HAP-1 (cell line): ENCODE measurements around the gene CENPV.
A peak's percentile ranks its signal among the peaks of the same experiment; 100 is the strongest.
"Not testable (repeated sequence)": the region's sequence is repeated elsewhere in the genome, so short reads cannot be mapped to it uniquely, and the experiment has no call there.

Source experiments
- DNase-seq, 2 experiments: peaks; one replicate each; pipeline ENCODE4 v3.0.0-alpha.2; 2016 to 2020; ENCODE audit warnings: low spot score in 2 of 2
- H3K27me3 ChIP-seq: fragments of 250-450 bp; sonication (Bioruptor Pico); 2 replicates; pipeline ENCODE4 v1.5.1; 2020; ENCODE audit warnings: low read depth, mild to moderate bottlenecking, moderate library complexity
- H3K36me3 ChIP-seq: fragments of 250-450 bp; sonication (Bioruptor Pico); replicated peaks from 2 replicates; pipeline ENCODE4 v1.5.1; 2020; ENCODE audit warnings: mild to moderate bottlenecking
- H3K4me1 ChIP-seq: fragments of 250-450 bp; sonication (Bioruptor Pico); 2 replicates; pipeline ENCODE4 v1.5.1; 2020; ENCODE audit warnings: mild to moderate bottlenecking
- H3K4me3 ChIP-seq: fragments of 250-450 bp; sonication (Bioruptor Pico); 2 replicates; pipeline ENCODE4 v1.5.1; 2020; ENCODE audit warnings: mild to moderate bottlenecking, moderate library complexity
- H3K9me3 ChIP-seq: fragments of 250-450 bp; sonication (Bioruptor Pico); 2 replicates; pipeline ENCODE4 v1.5.1; 2020; ENCODE audit warnings: mild to moderate bottlenecking, moderate library complexity
- in situ Hi-C: fragments of 300-500 bp; cut with MboI; formaldehyde crosslinking; loops from 3 replicates; pipeline ENCODE4 v1.14.3; 2020; ENCODE audit warnings: low sequenced_read_pairs, inconsistent platforms, mixed read lengths

Gene CENPV

GRCh38 chr17:16353317-16354174 is at the start of gene CENPV:
Gene CENPV (minus strand): TSS chr17:16353469. CDS start chr17:16353436, 33 bp downstream.
- Histone ChIP-seq H3K9me3 (no peaks in the 10 kb centered on the region), H3K4me3 (peak within 1 kb of the TSS; percentile 78), H3K4me1 (peaks cover 27% of the 10 kb centered on the region), H3K36me3 (peaks cover 18% of the 10 kb centered on the region), H3K27me3 (no peaks in the 10 kb centered on the region)
- DNase-seq = peak; percentile 57 to 79
- in situ Hi-C loops = no loop called here

- Histone ChIP-seq H3K4me3 (no peak overlapping the region), H3K36me3 (no peaks in the 10 kb centered on the region), H3K27me3 (no peaks in the 10 kb centered on the region), H3K4me1 (no peaks in the 10 kb centered on the region), H3K9me3 (no peaks in the 10 kb centered on the region)
- no peak for DNase-seq
- in situ Hi-C loops = no loop called here
Observed at GRCh38 chr17:16398270-16399267, 45.3 kb upstream of the CENPV start.

GRCh38 chr17:16396693-16397092 is 43.4 kb upstream of the CENPV start:
- H3K9me3 ChIP-seq, H3K27me3 ChIP-seq, in situ Hi-C loops, H3K4me3 ChIP-seq, DNase-seq, H3K4me1 ChIP-seq, H3K36me3 ChIP-seq: not testable (repeated sequence)

GRCh38 chr17:16395887-16396286 is 42.6 kb upstream of the CENPV start:
- H3K4me1 ChIP-seq, H3K36me3 ChIP-seq, H3K27me3 ChIP-seq, H3K9me3 ChIP-seq, H3K4me3 ChIP-seq, DNase-seq, in situ Hi-C loops: not testable (repeated sequence)

GRCh38 chr17:16392491-16392890 is 39.2 kb upstream of the CENPV start:
- H3K4me1 ChIP-seq, in situ Hi-C loops, DNase-seq, H3K4me3 ChIP-seq, H3K36me3 ChIP-seq, H3K27me3 ChIP-seq, H3K9me3 ChIP-seq: not testable (repeated sequence)

- in situ Hi-C loops = no loop called here
- no peak for DNase-seq
- Histone ChIP-seq H3K9me3 (no peaks in the 10 kb centered on the region), H3K4me1 (no peaks in the 10 kb centered on the region), H3K36me3 (no peaks in the 10 kb centered on the region), H3K4me3 (no peak overlapping the region), H3K27me3 (no peaks in the 10 kb centered on the region)
Observed at GRCh38 chr17:16391451-16391850, 38.2 kb upstream of the CENPV start.

GRCh38 chr17:16386126-16386507 is 32.8 kb upstream of the CENPV start:
- H3K4me1 ChIP-seq, H3K4me3 ChIP-seq, H3K9me3 ChIP-seq, in situ Hi-C loops, H3K36me3 ChIP-seq, H3K27me3 ChIP-seq, DNase-seq: not testable (repeated sequence)

- H3K4me1 ChIP-seq = no peaks in the 10 kb centered on the region
- in situ Hi-C loops = no loop called here
Observed at GRCh38 chr17:16384557-16384956, 31.3 kb upstream of the CENPV start.

GRCh38 chr17:16383772-16384287 is 30.6 kb upstream of the CENPV start:
- H3K4me1 ChIP-seq = no peaks in the 10 kb centered on the region
- no peaks in the 10 kb centered on the region for H3K9me3 ChIP-seq
- no peaks in the 10 kb centered on the region for H3K27me3 ChIP-seq
- no peaks in the 10 kb centered on the region for H3K36me3 ChIP-seq
- DNase-seq = no peak
- in situ Hi-C loops = no loop called here
- no peak overlapping the region for H3K4me3 ChIP-seq

More at GRCh38 chr17:16384557-16384956, 31.3 kb upstream of the CENPV start:
- Histone ChIP-seq H3K4me3 (no peak overlapping the region), H3K27me3 (no peaks in the 10 kb centered on the region), H3K9me3 (no peaks in the 10 kb centered on the region), H3K36me3 (no peaks in the 10 kb centered on the region)
- DNase-seq = no peak

- Histone ChIP-seq H3K4me3 (no peak overlapping the region), H3K27me3 (no peaks in the 10 kb centered on the region), H3K4me1 (no peaks in the 10 kb centered on the region), H3K9me3 (no peaks in the 10 kb centered on the region), H3K36me3 (no peaks in the 10 kb centered on the region)
- no peak for DNase-seq
- in situ Hi-C loops = no loop called here
Observed at GRCh38 chr17:16383216-16383615, 29.9 kb upstream of the CENPV start.

GRCh38 chr17:16381496-16381820 is 28.2 kb upstream of the CENPV start:
- no peaks in the 10 kb centered on the region for H3K27me3 ChIP-seq
- H3K36me3 ChIP-seq = no peaks in the 10 kb centered on the region
- H3K4me3 ChIP-seq = no peak overlapping the region
- DNase-seq = no peak
- H3K9me3 ChIP-seq = no peaks in the 10 kb centered on the region
- in situ Hi-C loops = no loop called here
- H3K4me1 ChIP-seq = no peaks in the 10 kb centered on the region

GRCh38 chr17:16380640-16381495 is 27.6 kb upstream of the CENPV start, which contains the start of gene UBB:
Gene UBB (plus strand): TSS chr17:16381091. CDS start chr17:16381908, 817 bp downstream.
- no peaks in the 10 kb centered on the region for H3K9me3 ChIP-seq
- H3K36me3 ChIP-seq = no peaks in the 10 kb centered on the region
- H3K4me1 ChIP-seq = no peaks in the 10 kb centered on the region
- no peak within 1 kb of the TSS for H3K4me3 ChIP-seq
- in situ Hi-C loops = no loop called here
- H3K27me3 ChIP-seq = no peaks in the 10 kb centered on the region
- DNase-seq = no peak

GRCh38 chr17:16379654-16380053 is 26.4 kb upstream of the CENPV start:
- no peak for DNase-seq
- Histone ChIP-seq H3K9me3 (no peaks in the 10 kb centered on the region), H3K27me3 (no peaks in the 10 kb centered on the region), H3K36me3 (no peaks in the 10 kb centered on the region), H3K4me3 (no peak overlapping the region), H3K4me1 (no peaks in the 10 kb centered on the region)
- in situ Hi-C loops = no loop called here
